Activated naive CD8-positive, alpha-beta T cell treated with anti-CD3 and anti-CD28 coated beads, Interleukin-2, amount 50 U/mL, for 24 hours (primary cell): ENCODE data around the gene CD81.

Experiments
- ATAC-seq: fragments of 150-1000 bp; cut with Tn5 transposase; one replicate; pipeline ENCODE4 v1.10.0; 2021
- DNase-seq: peaks from one replicate; pipeline ENCODE4 v3.0.0; 2021
- H3K27ac Mint-ChIP-seq: one replicate; pipeline ENCODE4 v1.8.0; 2021; ENCODE audit warnings: mild to moderate bottlenecking, mixed read lengths
- H3K27me3 Mint-ChIP-seq: one replicate; pipeline ENCODE4 v1.8.0; 2021; ENCODE audit warnings: mixed read lengths
- H3K36me3 Mint-ChIP-seq: one replicate; pipeline ENCODE4 v1.8.0; 2021; ENCODE audit warnings: low read depth, mixed read lengths
- H3K4me1 Mint-ChIP-seq: one replicate; pipeline ENCODE4 v1.8.0; 2021; ENCODE audit warnings: mixed read lengths
- H3K4me3 Mint-ChIP-seq: one replicate; pipeline ENCODE4 v1.8.0; 2021; ENCODE audit warnings: mild to moderate bottlenecking, moderate library complexity, mixed read lengths
- H3K9me3 Mint-ChIP-seq: one replicate; pipeline ENCODE4 v1.8.0; 2021; ENCODE audit warnings: mixed read lengths

CD81 gene

GRCh38 chr11:2443406-2443805 is 66.3 kb downstream of the CD81 start:
- no peak for ATAC-seq
- no peak overlapping the region for H3K4me3 Mint-ChIP-seq
- DNase-seq: no peak
- peaks cover 30% of the 10 kb centered on the region for H3K4me1 Mint-ChIP-seq
- no peak overlapping the region for H3K27ac Mint-ChIP-seq
- no peaks in the 10 kb centered on the region for H3K9me3 Mint-ChIP-seq
- H3K36me3 Mint-ChIP-seq: no peaks in the 10 kb centered on the region
- peaks cover 4% of the 10 kb centered on the region for H3K27me3 Mint-ChIP-seq

GRCh38 chr11:2443881-2444820 is 67.0 kb downstream of the CD81 start, which contains the start of gene TRPM5:
Gene TRPM5, minus strand, starts transcription at chr11:2444514. Its CDS starts 21,478 bp downstream, at chr11:2423036.
- peak; percentile 3 for ATAC-seq
- Mint-ChIP-seq H3K27ac (peak within 1 kb of the TSS; percentile 49), H3K4me3 (peak within 1 kb of the TSS; percentile 82), H3K36me3 (no peaks in the 10 kb centered on the region), H3K4me1 (peaks cover 30% of the 10 kb centered on the region), H3K27me3 (peaks cover 4% of the 10 kb centered on the region), H3K9me3 (no peaks in the 10 kb centered on the region)
- DNase-seq: peak; percentile 75

GRCh38 chr11:2444821-2445745 is 68.0 kb downstream of the CD81 start, which contains the start of gene KCNQ1:
Gene KCNQ1, plus strand, starts transcription at chr11:2445008. Its CDS starts 91 bp downstream, at chr11:2445099.
- peak; percentile 61 for DNase-seq
- Mint-ChIP-seq H3K27ac (peak within 1 kb of the TSS; percentile 49), H3K36me3 (no peaks in the 10 kb centered on the region), H3K4me1 (peaks cover 30% of the 10 kb centered on the region), H3K9me3 (no peaks in the 10 kb centered on the region), H3K27me3 (peaks cover 4% of the 10 kb centered on the region), H3K4me3 (peak within 1 kb of the TSS; percentile 82)
- ATAC-seq: peak; percentile 58

- Mint-ChIP-seq H3K4me3 (peak overlapping the region; percentile 82), H3K27me3 (peaks cover 4% of the 10 kb centered on the region), H3K4me1 (peaks cover 30% of the 10 kb centered on the region), H3K27ac (no peak overlapping the region), H3K36me3 (no peaks in the 10 kb centered on the region), H3K9me3 (no peaks in the 10 kb centered on the region)
- no peak for ATAC-seq
- no peak for DNase-seq
These were observed 68.8 kb downstream of the CD81 start for GRCh38 chr11:2445746-2446551.

DNA sequence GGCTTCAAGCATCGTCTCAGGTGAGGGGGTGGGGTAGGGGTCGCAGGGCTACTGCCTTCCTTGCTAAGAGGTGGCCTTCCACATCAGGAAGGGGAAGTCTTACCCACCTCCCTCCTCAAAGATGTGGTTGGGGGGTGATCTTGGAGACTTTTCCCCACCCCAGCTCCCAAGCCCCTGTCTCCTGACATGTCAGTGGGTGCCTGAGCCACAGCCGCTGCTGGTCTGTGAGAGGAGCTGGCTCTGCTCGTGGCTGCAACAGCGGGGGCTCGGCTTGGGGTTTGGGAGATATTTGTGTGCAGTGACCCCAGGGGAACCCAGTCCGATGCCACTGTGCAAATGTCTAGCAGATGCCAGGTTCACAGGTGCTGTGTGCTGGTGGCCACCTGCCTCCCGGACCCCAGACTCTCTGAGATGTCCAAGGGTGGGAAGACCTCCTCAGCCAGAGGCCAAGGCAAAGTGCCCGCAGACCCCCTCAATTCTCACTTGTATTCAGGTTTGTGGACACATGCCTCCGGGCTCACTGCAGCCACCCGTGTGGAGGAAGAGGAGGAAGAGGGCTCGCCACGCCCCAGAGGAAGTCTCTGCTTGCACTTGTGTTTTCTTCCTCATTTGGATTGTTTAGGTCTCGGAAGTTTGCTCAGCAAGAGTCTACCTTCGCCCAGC is 69.6 kb downstream of the CD81 start:
- H3K4me1 Mint-ChIP-seq: peaks cover 30% of the 10 kb centered on the region
- ATAC-seq: no peak
- H3K36me3 Mint-ChIP-seq: no peaks in the 10 kb centered on the region
- H3K9me3 Mint-ChIP-seq: no peaks in the 10 kb centered on the region
- peak; percentile 24 for DNase-seq
- H3K27me3 Mint-ChIP-seq: peaks cover 4% of the 10 kb centered on the region
- no peak overlapping the region for H3K27ac Mint-ChIP-seq
- peak overlapping the region; percentile 82 for H3K4me3 Mint-ChIP-seq
